Ascending aorta (tissue), 2 donors: ENCODE results near the gene NLK. TPM values are rescaled to one million over a fixed set of nuclear protein-coding genes. Genes with fewer than 3 reads are reported as not detected.

Source experiments
- DNase-seq, 2 donors: peaks; one replicate each; pipeline ENCODE4 v3.0.0-alpha.2; 2019; ENCODE audit warnings: low spot score in 2 of 2
- H3K27ac ChIP-seq, 2 donors: fragments of 200-600 bp; sonication (generic); one replicate each; pipeline ENCODE4 v1.5.1; 2016 to 2017; ENCODE audit warnings: mild to moderate bottlenecking in 1 of 2
- H3K27me3 ChIP-seq: fragments of 200-600 bp; sonication (generic); one replicate; pipeline ENCODE4 v1.5.1; 2017
- H3K36me3 ChIP-seq, 2 donors: fragments of 200-600 bp; sonication (generic); one replicate each; pipeline ENCODE4 v1.5.1; 2016
- H3K4me1 ChIP-seq, 2 donors: fragments of 200-600 bp; sonication (generic); one replicate each; pipeline ENCODE4 v1.5.1; 2016 to 2017; ENCODE audit warnings: mild to moderate bottlenecking in 1 of 2
- H3K4me3 ChIP-seq, 2 donors: fragments of 200-600 bp; sonication (generic); one replicate each; pipeline ENCODE4 v1.5.1; 2016 to 2017; ENCODE audit warnings: mild to moderate bottlenecking in 1 of 2
- H3K9me3 ChIP-seq, 2 donors: fragments of 200-600 bp; sonication (generic); one replicate each; pipeline ENCODE4 v1.5.1; 2016
- CTCF ChIP-seq, 3 experiments: fragments of 200-600 bp in 2 of 3; fragments of 450-650 bp in 1 of 3; sonication (generic) in 2 of 3; IDR thresholded peaks; one replicate each; pipeline ENCODE4 v1.5.1; 2016 to 2019; ENCODE audit warnings: antibody characterized with exemption in 3 of 3, mild to moderate bottlenecking in 1 of 3, moderate library complexity in 1 of 3
- intact Hi-C: fragments of 100-400 bp; cut with DNase I; formaldehyde crosslinking; loops from one replicate; pipeline ENCODE4 v1.15.1; 2023
- total RNA-seq: library from RNA; depleted of rRNA; stranded (reverse); fragments of >200 nt; gene quantifications from one replicate; pipeline ENCODE4 v1.1.0, GENCODE V29; 2016

Gene NLK
- total RNA-seq, 1 donor from 2014 or later: 37.8 TPM

- H3K4me1 ChIP-seq: peaks cover 4 to 16% of the 10 kb centered on the region in 2 donors
- H3K36me3 ChIP-seq: no peaks in the 10 kb centered on the region
- H3K27me3 ChIP-seq: no peaks in the 10 kb centered on the region
- DNase-seq: no peak
- H3K9me3 ChIP-seq: peaks cover 0 to 5% of the 10 kb centered on the region in 2 donors
- intact Hi-C loops: no loop called here
- no peak for TF ChIP-seq CTCF (IDR thresholded peaks at IDR 0.05)
- no peak overlapping the region for H3K27ac ChIP-seq
- H3K4me3 ChIP-seq: no peak overlapping the region
These were observed 43.3 kb downstream of the NLK start for GRCh38 chr17:28085766-28086165.

- no peak for DNase-seq
- Histone ChIP-seq H3K27me3 (no peaks in the 10 kb centered on the region), H3K27ac (no peak overlapping the region), H3K9me3 (peaks cover 0 to 5% of the 10 kb centered on the region in 2 donors), H3K4me3 (no peak overlapping the region), H3K36me3 (no peaks in the 10 kb centered on the region), H3K4me1 (peaks cover 4 to 13% of the 10 kb centered on the region in 2 donors)
- TF ChIP-seq CTCF (IDR thresholded peaks at IDR 0.05): no peak
- intact Hi-C loops: no loop called here
These were observed 44.0 kb downstream of the NLK start for GRCh38 chr17:28086519-28086918.

GRCh38 chr17:28087743-28088142, 45.3 kb downstream of the NLK start:
- no peaks in the 10 kb centered on the region for H3K36me3 ChIP-seq
- H3K4me1 ChIP-seq: peaks cover 0 to 1% of the 10 kb centered on the region in 2 donors
- no peak for DNase-seq
- H3K4me3 ChIP-seq: no peak overlapping the region
- H3K9me3 ChIP-seq: peaks cover 0 to 5% of the 10 kb centered on the region in 2 donors
- intact Hi-C loops: no loop called here
- H3K27me3 ChIP-seq: no peaks in the 10 kb centered on the region
- no peak for TF ChIP-seq CTCF (IDR thresholded peaks at IDR 0.05)
- H3K27ac ChIP-seq: no peak overlapping the region

GRCh38 chr17:28090551-28090950, 48.1 kb downstream of the NLK start:
- no peak for TF ChIP-seq CTCF (IDR thresholded peaks at IDR 0.05)
- Histone ChIP-seq H3K9me3 (peaks cover 0 to 5% of the 10 kb centered on the region in 2 donors), H3K4me3 (no peak overlapping the region), H3K4me1 (no peaks in the 10 kb centered on the region), H3K27ac (no peak overlapping the region), H3K27me3 (no peaks in the 10 kb centered on the region), H3K36me3 (no peaks in the 10 kb centered on the region)
- intact Hi-C loops: no loop called here
- no peak for DNase-seq

GRCh38 chr17:28092088-28092487, 49.6 kb downstream of the NLK start:
- intact Hi-C loops: no loop called here

More at GRCh38 chr17:28092088-28092487, 49.6 kb downstream of the NLK start:
- no peak overlapping the region for H3K4me3 ChIP-seq
- H3K27me3 ChIP-seq: no peaks in the 10 kb centered on the region
- TF ChIP-seq CTCF (IDR thresholded peaks at IDR 0.05): no peak
- no peak for DNase-seq
- H3K9me3 ChIP-seq: peaks cover 0 to 5% of the 10 kb centered on the region in 2 donors
- H3K27ac ChIP-seq: no peak overlapping the region
- no peaks in the 10 kb centered on the region for H3K36me3 ChIP-seq
- H3K4me1 ChIP-seq: no peaks in the 10 kb centered on the region
